SK-N-SH (cell line): ENCODE measurements around the gene FKBP1C. TPM values are rescaled to one million over a fixed set of nuclear protein-coding genes. Genes with fewer than 3 reads are reported as not detected.

ENCODE experiments used
- CTCF ChIA-PET: fragments of 300-600, 350-600 bp; formaldehyde crosslinking; extraction: SDS; loops from one replicate; lab custom pipeline; 2021; lab: Yijun Ruan, JAX
- POLR2A ChIA-PET: fragments of 350-600 bp; sonication (Branson Sonifier 250); formaldehyde crosslinking; extraction: SDS; loops from one replicate; lab custom pipeline; 2020; ENCODE audit warnings: antibody characterized with exemption, inconsistent platforms; lab: Yijun Ruan, JAX
- DNase-seq: peaks from one replicate; pipeline ENCODE4 v3.0.0; 2012
- H2AFZ ChIP-seq: fragments of 200-600 bp; sonication (generic); 2 replicates; pipeline ENCODE4 v1.8.1; 2016; ENCODE audit warnings: antibody characterized with exemption, mild to moderate bottlenecking, low read depth
- H3F3A ChIP-seq: fragments of 200-600 bp; sonication (generic); replicated peaks from 2 replicates; pipeline ENCODE3; 2016; ENCODE audit warnings: antibody characterized with exemption, mild to moderate bottlenecking; ENCODE audit not compliant: insufficient read depth
- H3K27ac ChIP-seq, 2 experiments: fragments of 200-500 bp in 1 of 2; fragments of 200-600 bp in 1 of 2; sonication (Bioruptor generic) in 1 of 2; sonication (generic), shearing (Covaris generic) in 1 of 2; 2 replicates each; pipeline versions ENCODE4 v1.5.1 to v1.6.1; 2014 to 2016; ENCODE audit warnings: low read depth in 2 of 2, inconsistent platforms in 1 of 2, low read length in 1 of 2, mild to moderate bottlenecking in 1 of 2, mixed read lengths in 1 of 2
- H3K27me3 ChIP-seq: fragments of 200-600 bp; sonication (generic), shearing (Covaris generic); 2 replicates; pipeline ENCODE4 v1.6.1; 2016; ENCODE audit warnings: mixed run types; ENCODE audit not compliant: insufficient read depth
- H3K36me3 ChIP-seq, 2 experiments: fragments of 200-500 bp in 1 of 2; fragments of 200-600 bp in 1 of 2; sonication (Bioruptor generic) in 1 of 2; sonication (generic) in 1 of 2; replicated peaks in 1 of 2; 2 replicates each; pipeline versions ENCODE3 to v1.5.1; 2014 to 2016; ENCODE audit warnings: low read length in 1 of 2, mild to moderate bottlenecking in 1 of 2; ENCODE audit not compliant: insufficient read depth in 2 of 2, control insufficient read depth in 1 of 2
- H3K4me1 ChIP-seq, 2 experiments: fragments of 200-500 bp in 1 of 2; fragments of 200-600 bp in 1 of 2; sonication (Bioruptor generic) in 1 of 2; sonication (generic), shearing (Covaris generic) in 1 of 2; 2 replicates each; pipeline versions ENCODE4 v1.5.1 to v1.6.1; 2014 to 2016; ENCODE audit warnings: low read depth in 1 of 2, low read length in 1 of 2, mixed run types in 1 of 2; ENCODE audit not compliant: insufficient read depth in 2 of 2, control insufficient read depth in 1 of 2
- H3K4me2 ChIP-seq: fragments of 200-600 bp; sonication (generic), shearing (Covaris generic); 2 replicates; pipeline ENCODE4 v1.6.1; 2017; ENCODE audit warnings: mixed run types
- H3K4me3 ChIP-seq, 2 experiments: fragments of 200-500 bp in 1 of 2; fragments of 200-600 bp in 1 of 2; sonication (Bioruptor generic) in 1 of 2; sonication (generic), shearing (Covaris generic) in 1 of 2; 2 replicates each; pipeline versions ENCODE4 v1.5.1 to v1.8.1; 2014 to 2016; ENCODE audit warnings: low read depth in 2 of 2, inconsistent platforms in 1 of 2, low read length in 1 of 2, mild to moderate bottlenecking in 1 of 2, mixed read lengths in 1 of 2, moderate library complexity in 1 of 2
- H3K79me2 ChIP-seq: fragments of 200-600 bp; sonication (generic); 2 replicates; pipeline ENCODE4 v1.8.1; 2017; ENCODE audit warnings: mild to moderate bottlenecking; ENCODE audit not compliant: insufficient read depth
- H3K9ac ChIP-seq: fragments of 200-600 bp; sonication (generic); 2 replicates; pipeline ENCODE4 v1.6.1; 2017; ENCODE audit warnings: mixed run types
- H3K9me2 ChIP-seq: fragments of 200-600 bp; sonication (generic); 2 replicates; pipeline ENCODE4 v1.6.1; 2017; ENCODE audit warnings: mixed run types
- H3K9me3 ChIP-seq: fragments of 200-600 bp; sonication (generic); 2 replicates; pipeline ENCODE4 v1.6.1; 2017; ENCODE audit warnings: mixed run types, mild to moderate bottlenecking, moderate library complexity
- H4K20me1 ChIP-seq: fragments of 200-600 bp; sonication (generic); 2 replicates; pipeline ENCODE4 v1.6.1; 2017; ENCODE audit warnings: mild to moderate bottlenecking, mixed run types; ENCODE audit not compliant: insufficient read depth
- EZH2phosphoT487 ChIP-seq: fragments of 200-600 bp; sonication (generic); IDR thresholded peaks from 2 replicates; pipeline ENCODE4 v1.6.1; 2017; ENCODE audit warnings: low read depth, mixed run types, mild to moderate bottlenecking, antibody characterized with exemption, moderate library complexity, borderline replicate concordance
- FOXM1 ChIP-seq: IDR thresholded peaks from 2 replicates; pipeline ENCODE4 v1.4.0; 2012; ENCODE audit warnings: low read depth, mild to moderate bottlenecking
- RAD21 ChIP-seq: IDR thresholded peaks from 2 replicates; pipeline ENCODE4 v1.6.1; 2012; ENCODE audit warnings: mild to moderate bottlenecking, low read length
- RCOR1 ChIP-seq: fragments of 150-350 bp; IDR thresholded peaks from 2 replicates; pipeline ENCODE4 v1.6.1; 2017; ENCODE audit warnings: antibody characterized with exemption, low read length
- RFX5 ChIP-seq: IDR thresholded peaks from 2 replicates; pipeline ENCODE4 v1.6.1; 2012; ENCODE audit warnings: mild to moderate bottlenecking, improper control_type of control experiment, low read length
- SIN3A ChIP-seq: IDR thresholded peaks from 2 replicates; pipeline ENCODE4 v1.6.1; 2012; ENCODE audit warnings: low read depth, mild to moderate bottlenecking, low read length, moderate library complexity, borderline replicate concordance
- YY1 ChIP-seq: IDR thresholded peaks from 2 replicates; pipeline ENCODE4 v1.4.0; 2012; ENCODE audit warnings: low read depth, mild to moderate bottlenecking
- polyA plus RNA-seq, 3 experiments: library from polyadenylated mRNA; depleted of rRNA; stranded (reverse); fragments of >200 nt; gene quantifications; 2 replicates each; pipeline ENCODE4 v1.2.3, GENCODE V29; 2012
- TF ChIP-seq, protein P1 (sequence below): IDR thresholded peaks from 2 replicates; pipeline ENCODE4 v1.4.0; 2012; ENCODE audit warnings: low read depth, borderline replicate concordance
- TF ChIP-seq, protein P2 (sequence below): IDR thresholded peaks from 2 replicates; pipeline ENCODE4 v1.6.1; 2012; ENCODE audit warnings: mild to moderate bottlenecking, low read depth, low read length, moderate library complexity
- TF ChIP-seq, protein P3 (sequence below): fragments of 200-600 bp; sonication (generic); IDR thresholded peaks from 2 replicates; pipeline ENCODE4 v1.6.1; 2017; ENCODE audit warnings: antibody characterized with exemption, mild to moderate bottlenecking, moderate library complexity
- TF ChIP-seq, protein P4 (sequence below): fragments of 150-350 bp; IDR thresholded peaks from 2 replicates; pipeline ENCODE4 v1.6.1; 2017; ENCODE audit warnings: antibody characterized with exemption, low read length, low read depth, borderline replicate concordance
- TF ChIP-seq, protein P5 (sequence below): IDR thresholded peaks from 2 replicates; pipeline ENCODE4 v1.4.0; 2012; ENCODE audit warnings: low read depth, borderline replicate concordance

FKBP1C gene
- polyA plus RNA-seq, 1 of the 3 experiments (the other 2 are of a cell fraction): 1.2 TPM

DNA sequence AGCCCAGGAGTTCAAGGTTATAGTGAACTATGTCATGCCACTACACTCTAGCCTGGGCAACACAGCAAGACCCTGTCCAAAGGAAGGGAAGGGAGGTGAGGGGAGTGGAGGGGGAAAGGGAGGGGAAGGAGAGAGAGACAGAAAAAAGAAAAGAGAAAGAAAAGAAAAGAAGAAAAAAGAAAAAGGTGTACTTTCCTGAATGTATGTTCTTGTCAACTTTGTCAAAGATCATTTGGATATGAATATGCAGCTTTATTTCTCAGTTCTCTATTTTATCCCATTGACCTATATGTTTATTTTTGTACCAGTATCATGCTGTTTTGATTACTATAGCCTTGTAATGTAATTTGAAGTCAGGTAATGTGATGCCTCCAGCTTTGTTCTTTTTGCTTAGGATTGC lies 30.9 kb upstream of the FKBP1C start:
- Histone ChIP-seq H3K9me2 (no peaks in the 10 kb centered on the region), H3K79me2 (no peaks in the 10 kb centered on the region), H3K4me1 (no peaks in the 10 kb centered on the region), H3K27me3 (no peaks in the 10 kb centered on the region), H3K4me3 (no peak overlapping the region), H3K27ac (no peak overlapping the region), H3K36me3 (no peaks in the 10 kb centered on the region), H3F3A (no peaks in the 10 kb centered on the region), H2AFZ (no peak overlapping the region), H4K20me1 (no peaks in the 10 kb centered on the region), H3K4me2 (no peak overlapping the region), H3K9me3 (no peaks in the 10 kb centered on the region), H3K9ac (no peak overlapping the region)
- no peak for DNase-seq
- POLR2A ChIA-PET: no interaction called here
- TF ChIP-seq FOXM1 (no peak), YY1 (no peak), RCOR1 (no peak), SIN3A (no peak), RFX5 (no peak), EZH2phosphoT487 (no peak), RAD21 (no peak)
- TF ChIP-seq, protein P1, sequence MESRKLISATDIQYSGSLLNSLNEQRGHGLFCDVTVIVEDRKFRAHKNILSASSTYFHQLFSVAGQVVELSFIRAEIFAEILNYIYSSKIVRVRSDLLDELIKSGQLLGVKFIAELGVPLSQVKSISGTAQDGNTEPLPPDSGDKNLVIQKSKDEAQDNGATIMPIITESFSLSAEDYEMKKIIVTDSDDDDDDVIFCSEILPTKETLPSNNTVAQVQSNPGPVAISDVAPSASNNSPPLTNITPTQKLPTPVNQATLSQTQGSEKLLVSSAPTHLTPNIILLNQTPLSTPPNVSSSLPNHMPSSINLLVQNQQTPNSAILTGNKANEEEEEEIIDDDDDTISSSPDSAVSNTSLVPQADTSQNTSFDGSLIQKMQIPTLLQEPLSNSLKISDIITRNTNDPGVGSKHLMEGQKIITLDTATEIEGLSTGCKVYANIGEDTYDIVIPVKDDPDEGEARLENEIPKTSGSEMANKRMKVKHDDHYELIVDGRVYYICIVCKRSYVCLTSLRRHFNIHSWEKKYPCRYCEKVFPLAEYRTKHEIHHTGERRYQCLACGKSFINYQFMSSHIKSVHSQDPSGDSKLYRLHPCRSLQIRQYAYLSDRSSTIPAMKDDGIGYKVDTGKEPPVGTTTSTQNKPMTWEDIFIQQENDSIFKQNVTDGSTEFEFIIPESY: no peak
- TF ChIP-seq, protein P2, sequence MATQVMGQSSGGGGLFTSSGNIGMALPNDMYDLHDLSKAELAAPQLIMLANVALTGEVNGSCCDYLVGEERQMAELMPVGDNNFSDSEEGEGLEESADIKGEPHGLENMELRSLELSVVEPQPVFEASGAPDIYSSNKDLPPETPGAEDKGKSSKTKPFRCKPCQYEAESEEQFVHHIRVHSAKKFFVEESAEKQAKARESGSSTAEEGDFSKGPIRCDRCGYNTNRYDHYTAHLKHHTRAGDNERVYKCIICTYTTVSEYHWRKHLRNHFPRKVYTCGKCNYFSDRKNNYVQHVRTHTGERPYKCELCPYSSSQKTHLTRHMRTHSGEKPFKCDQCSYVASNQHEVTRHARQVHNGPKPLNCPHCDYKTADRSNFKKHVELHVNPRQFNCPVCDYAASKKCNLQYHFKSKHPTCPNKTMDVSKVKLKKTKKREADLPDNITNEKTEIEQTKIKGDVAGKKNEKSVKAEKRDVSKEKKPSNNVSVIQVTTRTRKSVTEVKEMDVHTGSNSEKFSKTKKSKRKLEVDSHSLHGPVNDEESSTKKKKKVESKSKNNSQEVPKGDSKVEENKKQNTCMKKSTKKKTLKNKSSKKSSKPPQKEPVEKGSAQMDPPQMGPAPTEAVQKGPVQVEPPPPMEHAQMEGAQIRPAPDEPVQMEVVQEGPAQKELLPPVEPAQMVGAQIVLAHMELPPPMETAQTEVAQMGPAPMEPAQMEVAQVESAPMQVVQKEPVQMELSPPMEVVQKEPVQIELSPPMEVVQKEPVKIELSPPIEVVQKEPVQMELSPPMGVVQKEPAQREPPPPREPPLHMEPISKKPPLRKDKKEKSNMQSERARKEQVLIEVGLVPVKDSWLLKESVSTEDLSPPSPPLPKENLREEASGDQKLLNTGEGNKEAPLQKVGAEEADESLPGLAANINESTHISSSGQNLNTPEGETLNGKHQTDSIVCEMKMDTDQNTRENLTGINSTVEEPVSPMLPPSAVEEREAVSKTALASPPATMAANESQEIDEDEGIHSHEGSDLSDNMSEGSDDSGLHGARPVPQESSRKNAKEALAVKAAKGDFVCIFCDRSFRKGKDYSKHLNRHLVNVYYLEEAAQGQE: no peak
- TF ChIP-seq, protein P3, sequence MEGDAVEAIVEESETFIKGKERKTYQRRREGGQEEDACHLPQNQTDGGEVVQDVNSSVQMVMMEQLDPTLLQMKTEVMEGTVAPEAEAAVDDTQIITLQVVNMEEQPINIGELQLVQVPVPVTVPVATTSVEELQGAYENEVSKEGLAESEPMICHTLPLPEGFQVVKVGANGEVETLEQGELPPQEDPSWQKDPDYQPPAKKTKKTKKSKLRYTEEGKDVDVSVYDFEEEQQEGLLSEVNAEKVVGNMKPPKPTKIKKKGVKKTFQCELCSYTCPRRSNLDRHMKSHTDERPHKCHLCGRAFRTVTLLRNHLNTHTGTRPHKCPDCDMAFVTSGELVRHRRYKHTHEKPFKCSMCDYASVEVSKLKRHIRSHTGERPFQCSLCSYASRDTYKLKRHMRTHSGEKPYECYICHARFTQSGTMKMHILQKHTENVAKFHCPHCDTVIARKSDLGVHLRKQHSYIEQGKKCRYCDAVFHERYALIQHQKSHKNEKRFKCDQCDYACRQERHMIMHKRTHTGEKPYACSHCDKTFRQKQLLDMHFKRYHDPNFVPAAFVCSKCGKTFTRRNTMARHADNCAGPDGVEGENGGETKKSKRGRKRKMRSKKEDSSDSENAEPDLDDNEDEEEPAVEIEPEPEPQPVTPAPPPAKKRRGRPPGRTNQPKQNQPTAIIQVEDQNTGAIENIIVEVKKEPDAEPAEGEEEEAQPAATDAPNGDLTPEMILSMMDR: no peak
- CTCF ChIA-PET: no interaction called here

DNA sequence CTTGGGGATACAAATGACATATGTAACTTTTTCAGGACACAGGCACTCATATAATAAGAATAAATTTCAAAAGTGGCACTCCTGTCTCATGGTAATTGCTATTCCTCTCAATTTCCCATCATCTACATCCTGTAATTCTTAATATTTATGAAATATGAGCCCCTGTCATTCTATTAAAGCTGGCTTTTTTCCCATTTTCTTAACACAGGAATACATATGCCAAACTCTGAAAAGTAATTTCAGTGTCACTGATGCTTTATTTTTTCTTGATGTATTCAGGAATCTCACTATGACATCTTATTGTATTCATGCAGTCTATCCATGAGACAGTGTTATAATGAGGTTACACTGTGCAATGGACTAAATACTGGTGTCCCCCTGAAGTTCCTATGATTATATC lies 24.3 kb upstream of the FKBP1C start:
- Histone ChIP-seq H3K79me2 (no peaks in the 10 kb centered on the region), H3K4me3 (no peak overlapping the region), H3K27ac (no peak overlapping the region), H2AFZ (no peak overlapping the region), H3F3A (no peaks in the 10 kb centered on the region), H3K4me2 (no peak overlapping the region), H3K9me3 (no peaks in the 10 kb centered on the region), H3K4me1 (no peaks in the 10 kb centered on the region), H3K9ac (no peak overlapping the region), H3K9me2 (no peaks in the 10 kb centered on the region), H3K27me3 (no peaks in the 10 kb centered on the region), H4K20me1 (no peaks in the 10 kb centered on the region), H3K36me3 (no peaks in the 10 kb centered on the region)
- no peak for TF ChIP-seq YY1
- TF ChIP-seq, protein P4, sequence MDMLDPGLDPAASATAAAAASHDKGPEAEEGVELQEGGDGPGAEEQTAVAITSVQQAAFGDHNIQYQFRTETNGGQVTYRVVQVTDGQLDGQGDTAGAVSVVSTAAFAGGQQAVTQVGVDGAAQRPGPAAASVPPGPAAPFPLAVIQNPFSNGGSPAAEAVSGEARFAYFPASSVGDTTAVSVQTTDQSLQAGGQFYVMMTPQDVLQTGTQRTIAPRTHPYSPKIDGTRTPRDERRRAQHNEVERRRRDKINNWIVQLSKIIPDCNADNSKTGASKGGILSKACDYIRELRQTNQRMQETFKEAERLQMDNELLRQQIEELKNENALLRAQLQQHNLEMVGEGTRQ: no peak
- TF ChIP-seq, protein P5, sequence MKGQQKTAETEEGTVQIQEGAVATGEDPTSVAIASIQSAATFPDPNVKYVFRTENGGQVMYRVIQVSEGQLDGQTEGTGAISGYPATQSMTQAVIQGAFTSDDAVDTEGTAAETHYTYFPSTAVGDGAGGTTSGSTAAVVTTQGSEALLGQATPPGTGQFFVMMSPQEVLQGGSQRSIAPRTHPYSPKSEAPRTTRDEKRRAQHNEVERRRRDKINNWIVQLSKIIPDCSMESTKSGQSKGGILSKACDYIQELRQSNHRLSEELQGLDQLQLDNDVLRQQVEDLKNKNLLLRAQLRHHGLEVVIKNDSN: no peak
- no peak for DNase-seq
- POLR2A ChIA-PET: no interaction called here
- CTCF ChIA-PET: no interaction called here
